OCI-LY3 (cell line): Measurements from ENCODE around the gene RAB5IF.

ENCODE experiments used
- H2AFZ ChIP-seq: fragments of 200-600, 300-600 bp; shearing (Covaris generic); 2 replicates; pipeline ENCODE4 v1.6.0; 2014; ENCODE audit warnings: antibody characterized with exemption, low read depth, low read length
- H3K27ac ChIP-seq: fragments of 200-600, 300-600 bp; sonication (generic); 2 replicates; pipeline ENCODE4 v1.5.1; 2014; ENCODE audit warnings: mild to moderate bottlenecking, low read length, moderate library complexity, mixed read lengths
- H3K27me3 ChIP-seq: fragments of 200-600, 300-600 bp; sonication (generic); 2 replicates; pipeline ENCODE4 v1.6.1; 2014; ENCODE audit warnings: low read depth, low read length, mixed read lengths
- H3K36me3 ChIP-seq: fragments of 200-600, 300-600 bp; sonication (generic); replicated peaks from 2 replicates; pipeline ENCODE3; 2014; ENCODE audit warnings: low read depth, low read length, mixed read lengths
- H3K4me1 ChIP-seq: fragments of 300-600, 200-600 bp; sonication (generic); 2 replicates; pipeline ENCODE4 v1.6.1; 2014; ENCODE audit warnings: low read length, mixed read lengths
- H3K4me2 ChIP-seq: fragments of 200-600, 300-600 bp; sonication (generic); 2 replicates; pipeline ENCODE4 v1.6.1; 2014; ENCODE audit warnings: low read length, mixed read lengths
- H3K4me3 ChIP-seq: fragments of 300-600, 200-600 bp; sonication (generic); 2 replicates; pipeline ENCODE4 v1.5.1; 2014; ENCODE audit warnings: antibody characterized with exemption, mild to moderate bottlenecking, low read length, moderate library complexity
- H3K79me2 ChIP-seq: fragments of 300-600, 200-600 bp; shearing (Covaris generic); 2 replicates; pipeline ENCODE4 v1.6.1; 2014; ENCODE audit warnings: mild to moderate bottlenecking, low read length, mixed read lengths
- H3K9ac ChIP-seq: fragments of 300-600, 200-600 bp; shearing (Covaris generic); 2 replicates; pipeline ENCODE4 v1.6.0; 2014; ENCODE audit warnings: mild to moderate bottlenecking, low read length, moderate library complexity
- H3K9me3 ChIP-seq: fragments of 200-600, 300-600 bp; shearing (Covaris generic); 2 replicates; pipeline ENCODE4 v1.6.1; 2014; ENCODE audit warnings: low read length, mixed read lengths; ENCODE audit not compliant: insufficient read depth
- H4K20me1 ChIP-seq: fragments of 200-600, 300-600 bp; sonication (generic); 2 replicates; pipeline ENCODE4 v1.6.1; 2016; ENCODE audit warnings: low read length, mixed read lengths; ENCODE audit not compliant: insufficient read depth
- CTCF ChIP-seq: fragments of 200-600, 300-600 bp; sonication (generic); IDR thresholded peaks from 2 replicates; pipeline ENCODE4 v1.5.1; 2014; ENCODE audit warnings: antibody characterized with exemption, low read length, low read depth
- EZH2phosphoT487 ChIP-seq: fragments of 200-600 bp; shearing (Covaris generic); IDR thresholded peaks from 2 replicates; pipeline ENCODE4 v1.6.1; 2018; ENCODE audit warnings: antibody characterized with exemption, mixed run types, low read depth

RAB5IF gene

GRCh38 chr20:36611625-36612024 lies 6.0 kb downstream of the RAB5IF start:
- TF ChIP-seq EZH2phosphoT487 (no peak), CTCF (no peak)
- no peak overlapping the region for H3K27ac ChIP-seq
- no peak overlapping the region for H3K4me2 ChIP-seq
- peaks cover 64% of the 10 kb centered on the region for H3K36me3 ChIP-seq
- H3K9ac ChIP-seq, result no peak overlapping the region
- H4K20me1 ChIP-seq, result peaks cover 7% of the 10 kb centered on the region; the same call in 1 of the 2 replicates
- H3K27me3 ChIP-seq, result no peaks in the 10 kb centered on the region
- H3K9me3 ChIP-seq, result no peaks in the 10 kb centered on the region
- peaks cover 10% of the 10 kb centered on the region for H3K4me1 ChIP-seq
- H3K4me3 ChIP-seq, result no peak overlapping the region
- H3K79me2 ChIP-seq, result peaks cover 31% of the 10 kb centered on the region
- H2AFZ ChIP-seq, result no peak overlapping the region

GRCh38 chr20:36613974-36614373 lies 8.4 kb downstream of the RAB5IF start:
- no peak for TF ChIP-seq EZH2phosphoT487
- no peak for TF ChIP-seq CTCF
- Histone ChIP-seq H3K27me3 (no peaks in the 10 kb centered on the region), H3K9ac (no peak overlapping the region), H3K9me3 (no peaks in the 10 kb centered on the region), H3K79me2 (peaks cover 10% of the 10 kb centered on the region; the same call in 1 of the 2 replicates), H3K27ac (no peak overlapping the region), H3K4me3 (no peak overlapping the region), H3K36me3 (peaks cover 53% of the 10 kb centered on the region), H3K4me2 (no peak overlapping the region), H4K20me1 (no peaks in the 10 kb centered on the region), H3K4me1 (no peaks in the 10 kb centered on the region), H2AFZ (no peak overlapping the region)

- peaks cover 47% of the 10 kb centered on the region for H3K36me3 ChIP-seq
Observed at GRCh38 chr20:36614781-36615557, 9.4 kb downstream of the RAB5IF start.

GRCh38 chr20:36620917-36621316 lies 15.3 kb downstream of the RAB5IF start:
- no peak overlapping the region for H3K4me3 ChIP-seq
- H3K27ac ChIP-seq, result no peak overlapping the region
- H3K4me2 ChIP-seq, result no peak overlapping the region
- H2AFZ ChIP-seq, result no peak overlapping the region
- TF ChIP-seq EZH2phosphoT487 (no peak), CTCF (no peak)
- no peak overlapping the region for H3K9ac ChIP-seq
- H3K9me3 ChIP-seq, result no peaks in the 10 kb centered on the region
- H3K27me3 ChIP-seq, result no peaks in the 10 kb centered on the region
- no peaks in the 10 kb centered on the region for H3K4me1 ChIP-seq
- H3K36me3 ChIP-seq, result peaks cover 1% of the 10 kb centered on the region
- no peaks in the 10 kb centered on the region for H3K79me2 ChIP-seq
- no peaks in the 10 kb centered on the region for H4K20me1 ChIP-seq

More at GRCh38 chr20:36614781-36615557, 9.4 kb downstream of the RAB5IF start:
- Histone ChIP-seq H3K9ac (no peak overlapping the region), H3K4me3 (no peak overlapping the region), H3K27ac (no peak overlapping the region), H3K27me3 (no peaks in the 10 kb centered on the region), H4K20me1 (no peaks in the 10 kb centered on the region), H2AFZ (no peak overlapping the region), H3K4me2 (no peak overlapping the region), H3K4me1 (no peaks in the 10 kb centered on the region), H3K9me3 (no peaks in the 10 kb centered on the region), H3K79me2 (0 out of 2 replicates have a peak, but pooled peaks cover 6% of the 10 kb centered on the region)
- TF ChIP-seq CTCF (no peak), EZH2phosphoT487 (no peak)
